GM12891 (cell line): ENCODE measurements around the gene NPBWR2.
"Not testable (repeated sequence)": the region's sequence is repeated elsewhere in the genome, so short reads cannot be mapped to it uniquely, and the experiment has no call there.

Source experiments
- POLR2AphosphoS5 ChIP-seq: IDR thresholded peaks from 2 replicates; pipeline ENCODE4 v1.6.1; 2011; ENCODE audit warnings: low read depth, low read length, control low read depth
- SPI1 ChIP-seq: IDR thresholded peaks from 2 replicates; pipeline ENCODE4 v1.6.1; 2011; ENCODE audit warnings: low read depth, low read length, control low read depth
- TAF1 ChIP-seq: IDR thresholded peaks from 2 replicates; pipeline ENCODE4 v1.6.1; 2011; ENCODE audit warnings: low read depth, low read length, control low read depth

GRCh38 chr20:64134744-64135143 lies 27.4 kb upstream of the NPBWR2 start:
- TF ChIP-seq SPI1, POLR2AphosphoS5, TAF1: not testable (repeated sequence)
